Right atrium auricular region (tissue), 2 donors: ENCODE data around the gene XXYLT1. TPM values are rescaled to one million over a fixed set of nuclear protein-coding genes. Genes with fewer than 3 reads are reported as not detected.

Source experiments
- DNase-seq: peaks from one replicate; pipeline ENCODE4 v3.0.0-alpha.2; 2019; ENCODE audit warnings: low spot score
- H3K27ac ChIP-seq, 2 donors: fragments of 200-600 bp; sonication (generic); 1 replicate in 1 of 2; 2 replicates in 1 of 2; pipeline ENCODE4 v1.5.1; 2016 to 2019
- H3K27me3 ChIP-seq, 2 donors: fragments of 200-600 bp; sonication (generic); one replicate each; pipeline versions ENCODE4 v1.5.1 to v1.6.0; 2017 to 2019
- H3K36me3 ChIP-seq: fragments of 200-600 bp; sonication (generic); one replicate; pipeline ENCODE4 v1.5.1; 2016
- H3K4me1 ChIP-seq, 2 donors: fragments of 200-600 bp; sonication (generic); one replicate each; pipeline versions ENCODE4 v1.5.1 to v1.6.0; 2017 to 2019
- H3K4me3 ChIP-seq, 2 donors: fragments of 200-600 bp; sonication (generic); 1 replicate in 1 of 2; 2 replicates in 1 of 2; pipeline ENCODE4 v1.5.1; 2017 to 2019; ENCODE audit warnings: mild to moderate bottlenecking in 1 of 2, moderate library complexity in 1 of 2
- H3K9me3 ChIP-seq, 2 donors: fragments of 200-600 bp; sonication (generic); one replicate each; pipeline ENCODE4 v1.5.1; 2019
- CTCF ChIP-seq, 2 donors: fragments of 200-600 bp; sonication (generic); IDR thresholded peaks; one replicate each; pipeline ENCODE4 v1.5.1; 2019; ENCODE audit warnings: antibody characterized with exemption in 2 of 2
- total RNA-seq, 2 donors: library from RNA; depleted of rRNA; stranded (reverse); fragments of >200 nt; gene quantifications; one replicate each; pipeline ENCODE4 v1.1.0, GENCODE V29; 2016

Gene XXYLT1
- total RNA-seq, 2 donors from 2014 or later, result 4.6 to 6.7 TPM

GRCh38 chr3:195043607-195044339 lies 227.2 kb downstream of the XXYLT1 start:
- Histone ChIP-seq H3K9me3 (no peaks in the 10 kb centered on the region), H3K36me3 (no peaks in the 10 kb centered on the region), H3K4me3 (no peak overlapping the region), H3K27me3 (no peaks in the 10 kb centered on the region), H3K4me1 (peaks cover 0 to 5% of the 10 kb centered on the region in 2 donors), H3K27ac (no peak overlapping the region)
- DNase-seq, result no peak
- TF ChIP-seq CTCF (IDR thresholded peaks at IDR 0.05), result no peak

- no peak for TF ChIP-seq CTCF (IDR thresholded peaks at IDR 0.05)
- DNase-seq, result no peak
- no peak overlapping the region for H3K4me3 ChIP-seq
- H3K27ac ChIP-seq, result no peak overlapping the region
- no peaks in the 10 kb centered on the region for H3K36me3 ChIP-seq
- no peaks in the 10 kb centered on the region for H3K9me3 ChIP-seq
- H3K4me1 ChIP-seq, result no peaks in the 10 kb centered on the region
- H3K27me3 ChIP-seq, result no peaks in the 10 kb centered on the region
Observed at GRCh38 chr3:195042743-195043606, 228.0 kb downstream of the XXYLT1 start.

- H3K4me3 ChIP-seq, result no peak overlapping the region
- no peak for TF ChIP-seq CTCF (IDR thresholded peaks at IDR 0.05)
- no peaks in the 10 kb centered on the region for H3K27me3 ChIP-seq
- no peak for DNase-seq
- no peaks in the 10 kb centered on the region for H3K4me1 ChIP-seq
- H3K27ac ChIP-seq, result no peak overlapping the region
- H3K36me3 ChIP-seq, result no peaks in the 10 kb centered on the region
- H3K9me3 ChIP-seq, result no peaks in the 10 kb centered on the region
Observed at GRCh38 chr3:195041871-195042742, 228.9 kb downstream of the XXYLT1 start.

GRCh38 chr3:195040773-195041520 lies 230.0 kb downstream of the XXYLT1 start:
- H3K4me3 ChIP-seq, result no peak overlapping the region
- no peaks in the 10 kb centered on the region for H3K9me3 ChIP-seq
- DNase-seq, result no peak
- no peaks in the 10 kb centered on the region for H3K27me3 ChIP-seq
- H3K36me3 ChIP-seq, result no peaks in the 10 kb centered on the region
- TF ChIP-seq CTCF (IDR thresholded peaks at IDR 0.05), result no peak
- no peak overlapping the region for H3K27ac ChIP-seq
- no peaks in the 10 kb centered on the region for H3K4me1 ChIP-seq

GRCh38 chr3:195040094-195040493 lies 230.9 kb downstream of the XXYLT1 start:
- Histone ChIP-seq H3K4me1 (no peaks in the 10 kb centered on the region), H3K27me3 (no peaks in the 10 kb centered on the region), H3K9me3 (no peaks in the 10 kb centered on the region), H3K4me3 (no peak overlapping the region), H3K27ac (no peak overlapping the region), H3K36me3 (no peaks in the 10 kb centered on the region)
- TF ChIP-seq CTCF (IDR thresholded peaks at IDR 0.05), result no peak
- DNase-seq, result no peak
